ENCODE measurements around the gene WWOX. TPM values are rescaled to one million over a fixed set of nuclear protein-coding genes. Genes with fewer than 3 reads are reported as not detected.
A peak's percentile ranks its signal among the peaks of the same experiment; 100 is the strongest.

Gene WWOX
- total RNA-seq, 1 donor from 2014 or later: 28.2 TPM

DNA sequence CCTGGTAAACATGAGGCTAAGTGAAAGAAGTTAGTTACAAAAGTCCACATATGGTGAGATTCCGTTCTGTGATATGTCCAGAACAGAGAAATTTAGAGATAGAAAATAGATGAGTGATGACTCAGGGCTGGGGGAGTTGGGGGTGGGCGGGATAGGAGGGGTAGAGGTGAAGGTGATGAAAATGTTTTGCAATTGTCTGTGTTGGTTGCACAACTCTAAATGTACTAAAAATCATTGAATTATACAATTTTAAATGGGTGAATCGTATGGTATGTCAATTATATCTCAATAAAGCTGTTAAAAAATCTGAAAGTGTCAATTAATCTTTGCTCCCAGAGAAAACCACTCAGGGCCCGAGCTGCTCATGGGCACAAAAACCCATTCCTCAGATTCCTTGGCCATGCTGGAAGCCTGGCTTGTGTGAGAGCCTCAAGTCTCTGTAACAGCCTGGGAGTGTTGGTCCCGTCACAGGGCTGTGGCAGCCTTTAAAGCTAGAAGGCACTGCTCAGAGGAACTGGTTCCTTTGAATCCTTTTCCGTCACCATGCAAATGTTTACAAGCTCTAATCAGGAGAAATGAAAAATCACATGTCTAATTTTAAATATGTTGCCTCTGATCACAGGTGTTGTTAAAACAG lies 225.3 kb downstream of the WWOX start:
- Mint-ChIP-seq H3K27me3 (ENCODE audit: unreplicated experiment) (no peaks in the 10 kb centered on the region), H3K27ac (ENCODE audit: unreplicated experiment) (no peak overlapping the region), H3K36me3 (ENCODE audit: unreplicated experiment) (no peaks in the 10 kb centered on the region), H3K4me3 (ENCODE audit: unreplicated experiment) (no peak overlapping the region), H3K9me3 (ENCODE audit: unreplicated experiment) (peaks cover 8% of the 10 kb centered on the region), H3K4me1 (ENCODE audit: unreplicated experiment) (peaks cover 25% of the 10 kb centered on the region)
- no peak for DNase-seq (ENCODE audit: extremely low spot score, unreplicated experiment)
- TF ChIP-seq, protein P1, sequence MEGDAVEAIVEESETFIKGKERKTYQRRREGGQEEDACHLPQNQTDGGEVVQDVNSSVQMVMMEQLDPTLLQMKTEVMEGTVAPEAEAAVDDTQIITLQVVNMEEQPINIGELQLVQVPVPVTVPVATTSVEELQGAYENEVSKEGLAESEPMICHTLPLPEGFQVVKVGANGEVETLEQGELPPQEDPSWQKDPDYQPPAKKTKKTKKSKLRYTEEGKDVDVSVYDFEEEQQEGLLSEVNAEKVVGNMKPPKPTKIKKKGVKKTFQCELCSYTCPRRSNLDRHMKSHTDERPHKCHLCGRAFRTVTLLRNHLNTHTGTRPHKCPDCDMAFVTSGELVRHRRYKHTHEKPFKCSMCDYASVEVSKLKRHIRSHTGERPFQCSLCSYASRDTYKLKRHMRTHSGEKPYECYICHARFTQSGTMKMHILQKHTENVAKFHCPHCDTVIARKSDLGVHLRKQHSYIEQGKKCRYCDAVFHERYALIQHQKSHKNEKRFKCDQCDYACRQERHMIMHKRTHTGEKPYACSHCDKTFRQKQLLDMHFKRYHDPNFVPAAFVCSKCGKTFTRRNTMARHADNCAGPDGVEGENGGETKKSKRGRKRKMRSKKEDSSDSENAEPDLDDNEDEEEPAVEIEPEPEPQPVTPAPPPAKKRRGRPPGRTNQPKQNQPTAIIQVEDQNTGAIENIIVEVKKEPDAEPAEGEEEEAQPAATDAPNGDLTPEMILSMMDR (IDR thresholded peaks at IDR 0.05): no peak

DNA sequence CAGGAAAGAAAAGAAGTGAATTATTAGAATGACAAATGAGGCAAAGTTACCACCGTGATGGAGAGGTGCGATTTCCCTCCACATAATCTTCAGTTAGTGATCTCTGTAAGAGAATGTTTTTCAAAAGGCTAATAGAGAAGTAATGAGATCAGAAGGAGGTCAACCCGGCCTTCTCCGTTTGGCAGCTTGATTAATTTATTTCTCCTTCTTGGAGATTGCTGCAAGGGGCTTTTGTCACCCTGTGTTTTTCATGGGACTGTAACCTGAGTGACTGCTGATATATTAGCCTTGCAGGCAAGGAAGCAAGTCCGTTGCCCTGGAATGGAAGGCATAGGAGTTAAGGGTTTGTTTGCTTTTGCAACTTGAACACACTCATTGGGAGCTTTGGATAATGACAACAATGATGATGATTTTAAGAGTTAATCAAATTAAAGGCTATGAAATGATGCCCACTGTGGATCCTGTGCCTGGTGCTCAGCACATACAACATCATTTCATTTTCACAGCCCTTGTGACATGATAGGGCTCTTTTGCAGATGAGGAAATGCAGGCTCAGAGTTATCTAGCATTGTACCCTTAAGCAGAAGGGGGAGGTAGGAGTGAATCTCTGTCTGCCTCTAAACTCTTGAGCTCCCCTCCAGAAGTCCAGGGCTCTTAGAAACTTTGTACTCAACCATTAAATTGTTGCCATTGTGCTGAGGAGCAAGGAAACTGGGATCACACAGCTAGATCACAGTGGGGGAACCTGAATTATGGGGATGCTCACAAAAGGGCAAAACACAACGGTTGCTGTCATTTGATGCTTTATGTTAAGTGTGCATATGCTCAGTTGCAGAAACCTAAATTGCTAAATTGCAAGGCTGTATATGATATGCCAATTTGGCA lies 226.3 kb downstream of the WWOX start:
- peaks cover 25% of the 10 kb centered on the region for H3K4me1 Mint-ChIP-seq (ENCODE audit: unreplicated experiment)
- no peaks in the 10 kb centered on the region for H3K36me3 Mint-ChIP-seq (ENCODE audit: unreplicated experiment)
- TF ChIP-seq, protein P1 (IDR thresholded peaks at IDR 0.05): no peak
- H3K27me3 Mint-ChIP-seq (ENCODE audit: unreplicated experiment): no peaks in the 10 kb centered on the region
- no peak overlapping the region for H3K27ac Mint-ChIP-seq (ENCODE audit: unreplicated experiment)
- DNase-seq (ENCODE audit: extremely low spot score, unreplicated experiment): no peak
- H3K4me3 Mint-ChIP-seq (ENCODE audit: unreplicated experiment): no peak overlapping the region
- peaks cover 5% of the 10 kb centered on the region for H3K9me3 Mint-ChIP-seq (ENCODE audit: unreplicated experiment)

GRCh38 chr16:78326731-78327130 lies 227.3 kb downstream of the WWOX start:
- no peak overlapping the region for H3K27ac Mint-ChIP-seq (ENCODE audit: unreplicated experiment)
- no peaks in the 10 kb centered on the region for H3K27me3 Mint-ChIP-seq (ENCODE audit: unreplicated experiment)
- no peak for DNase-seq (ENCODE audit: extremely low spot score, unreplicated experiment)
- H3K4me3 Mint-ChIP-seq (ENCODE audit: unreplicated experiment): no peak overlapping the region
- H3K9me3 Mint-ChIP-seq (ENCODE audit: unreplicated experiment): peaks cover 5% of the 10 kb centered on the region
- TF ChIP-seq, protein P1 (IDR thresholded peaks at IDR 0.05): no peak
- H3K4me1 Mint-ChIP-seq (ENCODE audit: unreplicated experiment): peaks cover 22% of the 10 kb centered on the region
- H3K36me3 Mint-ChIP-seq (ENCODE audit: unreplicated experiment): no peaks in the 10 kb centered on the region

- Mint-ChIP-seq H3K36me3 (ENCODE audit: unreplicated experiment) (no peaks in the 10 kb centered on the region), H3K4me3 (ENCODE audit: unreplicated experiment) (no peak overlapping the region), H3K27me3 (ENCODE audit: unreplicated experiment) (no peaks in the 10 kb centered on the region), H3K27ac (ENCODE audit: unreplicated experiment) (no peak overlapping the region), H3K4me1 (ENCODE audit: unreplicated experiment) (peaks cover 4% of the 10 kb centered on the region), H3K9me3 (ENCODE audit: unreplicated experiment) (peaks cover 5% of the 10 kb centered on the region)
- TF ChIP-seq, protein P1 (IDR thresholded peaks at IDR 0.05): no peak
- DNase-seq (ENCODE audit: extremely low spot score, unreplicated experiment): peak; percentile 42
Measured at GRCh38 chr16:78331731-78332130, 232.3 kb downstream of the WWOX start.

DNA sequence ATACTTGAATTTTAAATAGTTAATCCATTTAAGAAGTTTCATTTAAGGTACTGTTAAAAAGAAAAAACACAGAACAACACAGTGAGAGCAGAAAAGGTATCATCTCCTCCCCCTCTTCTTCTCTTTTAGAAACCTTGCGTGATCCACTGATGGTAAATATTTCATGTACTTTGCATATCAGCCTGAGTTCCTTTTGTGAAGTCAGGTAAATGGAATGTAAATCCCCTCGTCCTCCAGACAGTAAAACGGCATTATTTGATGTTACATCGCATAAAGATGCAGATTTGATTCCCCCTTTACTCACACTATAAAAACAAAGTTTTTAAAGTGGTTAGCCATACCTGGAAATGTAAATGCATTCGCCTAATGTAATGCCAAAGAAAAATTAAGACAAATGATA lies 234.4 kb downstream of the WWOX start:
- Mint-ChIP-seq H3K27ac (ENCODE audit: unreplicated experiment) (no peak overlapping the region), H3K27me3 (ENCODE audit: unreplicated experiment) (no peaks in the 10 kb centered on the region), H3K36me3 (ENCODE audit: unreplicated experiment) (no peaks in the 10 kb centered on the region), H3K9me3 (ENCODE audit: unreplicated experiment) (peaks cover 11% of the 10 kb centered on the region), H3K4me1 (ENCODE audit: unreplicated experiment) (peaks cover 3% of the 10 kb centered on the region), H3K4me3 (ENCODE audit: unreplicated experiment) (no peak overlapping the region)
- no peak for DNase-seq (ENCODE audit: extremely low spot score, unreplicated experiment)
- TF ChIP-seq, protein P1 (IDR thresholded peaks at IDR 0.05): no peak
